Measurements from ENCODE around the gene EVC. TPM values are rescaled to one million over a fixed set of nuclear protein-coding genes. Genes with fewer than 3 reads are reported as not detected.

Gene EVC
- total RNA-seq = 25.3 and 34.1 TPM in 2 replicates

GRCh38 chr4:5710961-5711478 is at the start of gene EVC:
Gene EVC, plus strand, starts transcription at chr4:5711201. Its CDS starts 180 bp downstream, at chr4:5711381.

GRCh38 chr4:5708449-5709206 is 2.4 kb upstream of the EVC start, which contains the start of gene EVC2:
Gene EVC2, minus strand, starts transcription at chr4:5708559. Its CDS starts 46 bp downstream, at chr4:5708513.

Other genes starting within 250 kb of the EVC start
- 5.2 and 7.9 TPM in 2 replicates for gene EVC2, start 2.6 kb upstream of the EVC start, total RNA-seq
- under 0.01 and 0.72 TPM in 2 replicates for gene CRMP1, start 181.9 kb downstream of the EVC start, total RNA-seq